Sigmoid colon (tissue), 7 donors: ENCODE data around the gene EDDM13. TPM values are rescaled to one million over a fixed set of nuclear protein-coding genes. Genes with fewer than 3 reads are reported as not detected.
A peak's percentile ranks its signal among the peaks of the same experiment; 100 is the strongest.

ENCODE experiments used
- DNase-seq: peaks from one replicate; pipeline ENCODE4 v3.0.0-alpha.2; 2019
- H3K27ac ChIP-seq, 4 donors: fragments of 200-600 bp; sonication (generic); one replicate each; pipeline ENCODE4 v1.5.1; 2016 to 2019; ENCODE audit warnings: mild to moderate bottlenecking in 1 of 4
- H3K27me3 ChIP-seq, 3 donors: fragments of 200-600 bp; sonication (generic); one replicate each; pipeline ENCODE4 v1.5.1; 2019; ENCODE audit warnings: mild to moderate bottlenecking in 1 of 3
- H3K36me3 ChIP-seq, 4 donors: fragments of 200-600 bp; sonication (generic); one replicate each; pipeline ENCODE4 v1.5.1; 2016 to 2019
- H3K4me1 ChIP-seq, 4 donors: fragments of 200-600 bp; sonication (generic); one replicate each; pipeline ENCODE4 v1.5.1; 2017 to 2019
- H3K4me3 ChIP-seq, 4 donors: fragments of 200-600 bp; sonication (generic); one replicate each; pipeline ENCODE4 v1.5.1; 2017 to 2019; ENCODE audit warnings: mild to moderate bottlenecking in 2 of 4, moderate library complexity in 1 of 4
- H3K9me3 ChIP-seq, 4 donors: fragments of 200-600 bp in 3 of 4; sonication (generic) in 3 of 4; one replicate each; pipeline versions ENCODE4 v1.5.1 to v1.6.1; 2013 to 2019
- CTCF ChIP-seq, 4 experiments: fragments of 450-650 bp in 3 of 4; fragments of 200-600 bp in 1 of 4; IDR thresholded peaks; one replicate each; pipeline ENCODE4 v1.5.1; 2016 to 2019; ENCODE audit warnings: antibody characterized with exemption in 4 of 4, mild to moderate bottlenecking in 3 of 4, moderate library complexity in 2 of 4
- EP300 ChIP-seq, 4 donors: sonication (generic); formaldehyde crosslinking; IDR thresholded peaks; one replicate each; pipeline ENCODE4 v1.6.1; 2017; ENCODE audit warnings: antibody characterized with exemption in 4 of 4
- POLR2A ChIP-seq, 2 donors: fragments of 450-650 bp; IDR thresholded peaks; one replicate each; pipeline ENCODE4 v1.6.1; 2016; ENCODE audit warnings: antibody characterized with exemption in 2 of 2, mild to moderate bottlenecking in 2 of 2, moderate library complexity in 2 of 2
- POLR2AphosphoS5 ChIP-seq, 4 donors: sonication (generic); formaldehyde crosslinking; IDR thresholded peaks; one replicate each; pipeline ENCODE4 v1.6.1; 2017; ENCODE audit warnings: antibody characterized with exemption in 4 of 4
- WGBS, 2 donors: extraction: QIAGEN DNeasy Blood & Tissue Kit; methylation state at CpG; one replicate each; pipeline ENCODE4 v1.1.7; 2013; 5-methylcytosine and 5-hydroxymethylcytosine counted together
- intact Hi-C: fragments of 100-400 bp; cut with DNase I; formaldehyde crosslinking; loops from one replicate; pipeline ENCODE4 v1.15.1; 2023
- polyA plus RNA-seq, 3 donors: library from polyadenylated mRNA; stranded (reverse); fragments of 200-250 nt; gene quantifications; one replicate each; pipeline ENCODE4 v1.2.3, GENCODE V29; 2013
- total RNA-seq, 4 donors: library from RNA; depleted of rRNA; stranded (reverse); fragments of >200 nt; gene quantifications; one replicate each; pipeline ENCODE4 v1.1.0, GENCODE V29; 2016
- donor health status: healthy with polysubstance abuse.
- donor health status: Bipolar disorder and iron deficiency.
- donor health status: healthy.

Gene EDDM13
- total and polyA plus RNA-seq, 7 donors = 0.32 to 10.8 TPM; not detected in 5

- no peaks in the 10 kb centered on the region for H3K9me3 ChIP-seq
- no peak for DNase-seq
- TF ChIP-seq EP300 (IDR thresholded peaks at IDR 0.05) (no peak), CTCF (IDR thresholded peaks at IDR 0.05) (no peak), POLR2A (IDR thresholded peaks at IDR 0.05) (no peak), POLR2AphosphoS5 (IDR thresholded peaks at IDR 0.05) (no peak)
- H3K27ac ChIP-seq = no peak overlapping the region
- intact Hi-C loops = loop anchor here (5.0 to 10.0 kb wide), 2 partner anchors 47 to 245 kb away; no protein-coding TSS in a partner anchor
- 77 to 78% methylated on average over 3 of the region's 3 CpGs for WGBS, 2 donors
- peaks cover 0 to 8% (median 4%) of the 10 kb centered on the region in 4 donors for H3K4me1 ChIP-seq
- H3K4me3 ChIP-seq = no peak overlapping the region
- H3K27me3 ChIP-seq = no peaks in the 10 kb centered on the region
- H3K36me3 ChIP-seq = no peaks in the 10 kb centered on the region
Observed at GRCh38 chr19:56319991-56320390, 47.4 kb downstream of the EDDM13 start.

- WGBS, 2 donors = 86 to 88% methylated on average over 8 of the region's 8 CpGs
Observed at GRCh38 chr19:56321254-56321988, 48.9 kb downstream of the EDDM13 start.

DNA sequence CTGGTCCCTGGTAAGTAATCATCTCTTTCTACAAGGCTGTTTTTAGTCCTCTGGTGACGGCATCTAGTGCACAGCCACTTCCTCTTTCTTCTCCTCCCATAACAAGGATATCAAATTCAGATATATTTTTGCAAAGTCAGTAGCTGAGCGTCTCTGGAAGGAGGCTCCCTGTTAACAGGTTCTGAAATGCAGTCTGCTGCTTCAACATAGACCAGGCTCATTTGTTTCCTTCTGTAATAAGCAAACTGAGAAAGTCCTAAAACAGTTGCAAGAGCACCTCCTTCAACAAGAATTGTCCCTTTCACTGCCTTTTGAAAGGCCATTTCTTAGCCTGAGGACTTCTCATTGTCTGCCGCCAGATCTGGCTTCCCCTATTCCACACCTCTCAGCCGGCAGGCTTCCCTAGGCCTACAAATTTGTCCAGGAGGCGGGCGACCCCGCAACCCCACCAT is 49.5 kb downstream of the EDDM13 start:
- no peak overlapping the region for H3K4me3 ChIP-seq
- no peaks in the 10 kb centered on the region for H3K4me1 ChIP-seq
- H3K27ac ChIP-seq = peak overlapping the region in 1 of 4 donors; percentile 25
- DNase-seq = no peak
- WGBS, 2 donors = 66 to 80% methylated on average over 7 of the region's 7 CpGs
- intact Hi-C loops = no loop called here
- H3K27me3 ChIP-seq = no peaks in the 10 kb centered on the region
- TF ChIP-seq CTCF (IDR thresholded peaks at IDR 0.05) = no peak
- no peak for TF ChIP-seq EP300 (IDR thresholded peaks at IDR 0.05)
- no peak for TF ChIP-seq POLR2AphosphoS5 (IDR thresholded peaks at IDR 0.05)
- TF ChIP-seq POLR2A (IDR thresholded peaks at IDR 0.05) = no peak
- no peaks in the 10 kb centered on the region for H3K36me3 ChIP-seq
- no peaks in the 10 kb centered on the region for H3K9me3 ChIP-seq

More at GRCh38 chr19:56321254-56321988, 48.9 kb downstream of the EDDM13 start:
- Histone ChIP-seq H3K27ac (no peak overlapping the region), H3K27me3 (no peaks in the 10 kb centered on the region), H3K4me1 (no peaks in the 10 kb centered on the region), H3K4me3 (no peak overlapping the region), H3K9me3 (no peaks in the 10 kb centered on the region), H3K36me3 (no peaks in the 10 kb centered on the region)
- TF ChIP-seq POLR2A (IDR thresholded peaks at IDR 0.05) (no peak), CTCF (IDR thresholded peaks at IDR 0.05) (no peak), EP300 (IDR thresholded peaks at IDR 0.05) (no peak), POLR2AphosphoS5 (IDR thresholded peaks at IDR 0.05) (no peak)
- DNase-seq = no peak
- intact Hi-C loops = no loop called here

DNA sequence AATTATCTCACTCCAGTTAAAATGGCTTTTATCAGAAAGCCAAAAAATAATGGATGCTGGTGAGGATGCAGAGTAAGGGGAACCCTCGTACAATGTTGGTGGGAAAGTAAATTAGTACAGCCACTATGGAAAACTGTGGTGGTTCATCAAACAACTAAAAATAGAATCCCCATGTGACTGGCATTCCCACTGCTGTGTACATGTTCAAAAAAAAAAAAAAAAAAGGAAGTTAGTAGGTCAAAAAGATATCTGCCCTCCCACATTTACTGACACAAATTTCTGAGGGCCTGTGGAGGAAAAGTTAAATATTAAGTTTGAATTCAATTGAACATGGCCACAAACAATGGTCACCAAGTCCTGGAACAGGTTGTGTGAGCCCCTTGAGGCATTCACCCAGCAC is 51.9 kb downstream of the EDDM13 start:
- Histone ChIP-seq H3K27me3 (no peaks in the 10 kb centered on the region), H3K36me3 (no peaks in the 10 kb centered on the region), H3K27ac (no peak overlapping the region), H3K4me1 (no peaks in the 10 kb centered on the region), H3K9me3 (no peaks in the 10 kb centered on the region), H3K4me3 (no peak overlapping the region)
- intact Hi-C loops = no loop called here
- 64 to 76% methylated on average over 1 of the region's 1 CpG for WGBS, 2 donors
- DNase-seq = no peak
- no peak for TF ChIP-seq EP300 (IDR thresholded peaks at IDR 0.05)
- TF ChIP-seq CTCF (IDR thresholded peaks at IDR 0.05) = no peak
- TF ChIP-seq POLR2AphosphoS5 (IDR thresholded peaks at IDR 0.05) = no peak
- no peak for TF ChIP-seq POLR2A (IDR thresholded peaks at IDR 0.05)
